GM23338 (cell line): Measurements from ENCODE around the gene GPC5.

Source experiments
- CREB1 ChIP-seq: fragments of 250-450 bp; sonication (Bioruptor Pico); IDR thresholded peaks from 2 replicates; pipeline ENCODE4 v1.5.0; 2020; ENCODE audit warnings: low read depth, mild to moderate bottlenecking, moderate library complexity
- EZH2 ChIP-seq: fragments of 200-600 bp; sonication (generic); IDR thresholded peaks from one replicate; pipeline ENCODE4 v1.8.0; 2017; ENCODE audit warnings: antibody characterized with exemption, mild to moderate bottlenecking, low read depth; ENCODE audit not compliant: unreplicated experiment
- EZH2phosphoT487 ChIP-seq: fragments of 200-600 bp; sonication (generic); IDR thresholded peaks from one replicate; pipeline ENCODE4 v1.8.1; 2018; ENCODE audit warnings: antibody characterized with exemption; ENCODE audit not compliant: unreplicated experiment
- JUNB ChIP-seq: IDR thresholded peaks from one replicate; pipeline ENCODE4 v1.6.1; 2016; ENCODE audit warnings: antibody characterized with exemption; ENCODE audit not compliant: unreplicated experiment
- POLR2AphosphoS5 ChIP-seq: IDR thresholded peaks from 2 replicates; pipeline ENCODE4 v1.6.1; 2016; ENCODE audit warnings: antibody characterized with exemption, low read depth
- STAT1 ChIP-seq: IDR thresholded peaks from one replicate; pipeline ENCODE4 v1.6.1; 2016; ENCODE audit warnings: antibody characterized with exemption; ENCODE audit not compliant: unreplicated experiment
- ZNF114 ChIP-seq: fragments of 250-450 bp; sonication (Bioruptor Pico); IDR thresholded peaks from 2 replicates; pipeline ENCODE4 v1.5.0; 2020; ENCODE audit warnings: mild to moderate bottlenecking, moderate library complexity
- TF ChIP-seq, protein P1 (sequence below), 2 experiments: fragments of 200-600 bp in 1 of 2; sonication (generic) in 1 of 2; conservative IDR thresholded peaks; 2 replicates each; pipeline versions ENCODE4 v1.5.1 to v1.6.1; 2016 to 2017; ENCODE audit warnings: antibody characterized with exemption in 2 of 2, low read depth in 2 of 2, mild to moderate bottlenecking in 2 of 2, moderate library complexity in 1 of 2
- TF ChIP-seq, protein P2 (sequence below): IDR thresholded peaks from one replicate; pipeline ENCODE4 v1.6.1; 2018; ENCODE audit warnings: antibody characterized with exemption; ENCODE audit not compliant: unreplicated experiment
- TF ChIP-seq, protein P3 (sequence below): IDR thresholded peaks from 2 replicates; pipeline ENCODE4 v1.6.1; 2016; ENCODE audit warnings: antibody characterized with exemption

DNA sequence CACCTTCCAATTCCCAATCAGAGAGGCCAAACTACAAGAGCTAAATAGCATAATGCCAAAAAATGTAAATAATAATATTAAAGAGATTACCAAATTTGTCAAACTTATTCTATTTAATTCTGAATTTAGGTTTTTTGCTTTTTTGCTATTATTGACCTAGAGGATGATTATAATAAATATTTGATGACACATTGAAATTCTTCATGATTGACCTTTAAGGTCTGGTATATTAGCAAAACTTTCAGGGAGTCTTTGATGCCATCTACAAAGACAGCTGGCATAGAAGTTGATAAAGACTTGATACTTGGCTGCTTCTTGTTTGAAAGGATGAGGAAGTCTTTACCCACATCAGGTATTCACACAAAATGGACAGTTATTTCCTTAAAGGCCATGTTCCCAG lies 1168.3 kb downstream of the GPC5 start:
- TF ChIP-seq, protein P1, sequence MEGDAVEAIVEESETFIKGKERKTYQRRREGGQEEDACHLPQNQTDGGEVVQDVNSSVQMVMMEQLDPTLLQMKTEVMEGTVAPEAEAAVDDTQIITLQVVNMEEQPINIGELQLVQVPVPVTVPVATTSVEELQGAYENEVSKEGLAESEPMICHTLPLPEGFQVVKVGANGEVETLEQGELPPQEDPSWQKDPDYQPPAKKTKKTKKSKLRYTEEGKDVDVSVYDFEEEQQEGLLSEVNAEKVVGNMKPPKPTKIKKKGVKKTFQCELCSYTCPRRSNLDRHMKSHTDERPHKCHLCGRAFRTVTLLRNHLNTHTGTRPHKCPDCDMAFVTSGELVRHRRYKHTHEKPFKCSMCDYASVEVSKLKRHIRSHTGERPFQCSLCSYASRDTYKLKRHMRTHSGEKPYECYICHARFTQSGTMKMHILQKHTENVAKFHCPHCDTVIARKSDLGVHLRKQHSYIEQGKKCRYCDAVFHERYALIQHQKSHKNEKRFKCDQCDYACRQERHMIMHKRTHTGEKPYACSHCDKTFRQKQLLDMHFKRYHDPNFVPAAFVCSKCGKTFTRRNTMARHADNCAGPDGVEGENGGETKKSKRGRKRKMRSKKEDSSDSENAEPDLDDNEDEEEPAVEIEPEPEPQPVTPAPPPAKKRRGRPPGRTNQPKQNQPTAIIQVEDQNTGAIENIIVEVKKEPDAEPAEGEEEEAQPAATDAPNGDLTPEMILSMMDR (conservative IDR thresholded peaks at IDR 0.05; ENCODE audit: low read depth in 2 of 2) = no peak
- TF ChIP-seq CREB1 (no peak), EZH2 (no peak), POLR2AphosphoS5 (no peak), ZNF114 (CRISPR knock-in tag) (no peak), EZH2phosphoT487 (no peak), JUNB (no peak), STAT1 (no peak)
- TF ChIP-seq, protein P2, sequence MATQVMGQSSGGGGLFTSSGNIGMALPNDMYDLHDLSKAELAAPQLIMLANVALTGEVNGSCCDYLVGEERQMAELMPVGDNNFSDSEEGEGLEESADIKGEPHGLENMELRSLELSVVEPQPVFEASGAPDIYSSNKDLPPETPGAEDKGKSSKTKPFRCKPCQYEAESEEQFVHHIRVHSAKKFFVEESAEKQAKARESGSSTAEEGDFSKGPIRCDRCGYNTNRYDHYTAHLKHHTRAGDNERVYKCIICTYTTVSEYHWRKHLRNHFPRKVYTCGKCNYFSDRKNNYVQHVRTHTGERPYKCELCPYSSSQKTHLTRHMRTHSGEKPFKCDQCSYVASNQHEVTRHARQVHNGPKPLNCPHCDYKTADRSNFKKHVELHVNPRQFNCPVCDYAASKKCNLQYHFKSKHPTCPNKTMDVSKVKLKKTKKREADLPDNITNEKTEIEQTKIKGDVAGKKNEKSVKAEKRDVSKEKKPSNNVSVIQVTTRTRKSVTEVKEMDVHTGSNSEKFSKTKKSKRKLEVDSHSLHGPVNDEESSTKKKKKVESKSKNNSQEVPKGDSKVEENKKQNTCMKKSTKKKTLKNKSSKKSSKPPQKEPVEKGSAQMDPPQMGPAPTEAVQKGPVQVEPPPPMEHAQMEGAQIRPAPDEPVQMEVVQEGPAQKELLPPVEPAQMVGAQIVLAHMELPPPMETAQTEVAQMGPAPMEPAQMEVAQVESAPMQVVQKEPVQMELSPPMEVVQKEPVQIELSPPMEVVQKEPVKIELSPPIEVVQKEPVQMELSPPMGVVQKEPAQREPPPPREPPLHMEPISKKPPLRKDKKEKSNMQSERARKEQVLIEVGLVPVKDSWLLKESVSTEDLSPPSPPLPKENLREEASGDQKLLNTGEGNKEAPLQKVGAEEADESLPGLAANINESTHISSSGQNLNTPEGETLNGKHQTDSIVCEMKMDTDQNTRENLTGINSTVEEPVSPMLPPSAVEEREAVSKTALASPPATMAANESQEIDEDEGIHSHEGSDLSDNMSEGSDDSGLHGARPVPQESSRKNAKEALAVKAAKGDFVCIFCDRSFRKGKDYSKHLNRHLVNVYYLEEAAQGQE = no peak
- TF ChIP-seq, protein P3, sequence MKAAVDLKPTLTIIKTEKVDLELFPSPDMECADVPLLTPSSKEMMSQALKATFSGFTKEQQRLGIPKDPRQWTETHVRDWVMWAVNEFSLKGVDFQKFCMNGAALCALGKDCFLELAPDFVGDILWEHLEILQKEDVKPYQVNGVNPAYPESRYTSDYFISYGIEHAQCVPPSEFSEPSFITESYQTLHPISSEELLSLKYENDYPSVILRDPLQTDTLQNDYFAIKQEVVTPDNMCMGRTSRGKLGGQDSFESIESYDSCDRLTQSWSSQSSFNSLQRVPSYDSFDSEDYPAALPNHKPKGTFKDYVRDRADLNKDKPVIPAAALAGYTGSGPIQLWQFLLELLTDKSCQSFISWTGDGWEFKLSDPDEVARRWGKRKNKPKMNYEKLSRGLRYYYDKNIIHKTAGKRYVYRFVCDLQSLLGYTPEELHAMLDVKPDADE = no peak
